ENCODE data around the gene PNP. TPM values are rescaled to one million over a fixed set of nuclear protein-coding genes. Genes with fewer than 3 reads are reported as not detected.
"Not testable (repeated sequence)": the region's sequence is repeated elsewhere in the genome, so short reads cannot be mapped to it uniquely, and the experiment has no call there.

PNP gene
- polyA plus RNA-seq, 3 donors: 63.2 to 112 (median 67.5) TPM

DNA sequence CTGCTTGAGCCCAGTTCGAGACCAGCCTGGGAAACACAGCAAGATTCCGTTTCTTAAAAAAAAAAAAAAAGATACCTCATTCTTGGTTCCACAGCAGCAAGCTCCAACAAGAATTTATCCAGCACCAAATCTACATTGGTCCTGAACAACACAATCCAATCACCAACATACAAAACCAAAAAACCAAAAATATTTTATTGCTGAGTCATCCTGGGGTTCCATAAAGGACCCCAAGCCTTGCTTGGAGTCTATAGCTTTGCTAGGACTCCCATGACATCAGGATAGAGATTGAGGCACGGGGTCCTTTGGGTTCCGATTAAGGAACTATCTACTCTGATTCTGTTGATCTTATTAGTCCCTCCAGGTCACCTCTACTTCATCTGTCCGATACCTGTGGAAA is 22.3 kb upstream of the PNP start:
- Mint-ChIP-seq H3K27ac (no peak overlapping the region), H3K27me3 (ENCODE audit: low read depth in 3 of 3) (peaks cover 0 to 1% (median 0%) of the 10 kb centered on the region in 3 donors), H3K36me3 (peaks cover 9 to 30% of the 10 kb centered on the region in 2 donors), H3K9me3 (no peaks in the 10 kb centered on the region), H3K4me1 (peaks cover 9% of the 10 kb centered on the region), H3K4me3 (no peak overlapping the region)
- WGBS (ENCODE audit: insufficient coverage): 100% methylated on average over 2 of the region's 5 CpGs
- Histone ChIP-seq H3K4me1 (ENCODE audit: control insufficient read depth in 1 of 2, insufficient read depth in 2 of 2, low read length in 2 of 2) (peaks cover 16% of the 10 kb centered on the region in 2 donors), H3K4me2 (replicated peaks; ENCODE audit: extremely low read depth, low read length, poor library complexity, severe bottlenecking) (no peak overlapping the region), H3K27ac (ENCODE audit: low read depth in 1 of 2, low read length in 2 of 2) (no peak overlapping the region), H3K4me3 (replicated peaks in 1 of 3; ENCODE audit: low read depth in 2 of 3, low read length in 3 of 3) (no peak overlapping the region), H3K27me3 (ENCODE audit: control insufficient read depth in 2 of 2, insufficient read depth in 2 of 2, low read length in 2 of 2) (no peaks in the 10 kb centered on the region), H3K9me3 (replicated peaks in 1 of 2; ENCODE audit: control insufficient read depth in 1 of 2, insufficient read depth in 1 of 2, low read length in 2 of 2) (no peaks in the 10 kb centered on the region), H3K36me3 (replicated peaks in 1 of 2; ENCODE audit: control insufficient read depth in 1 of 2, insufficient read depth in 2 of 2, low read length in 2 of 2) (peaks cover 61 to 69% of the 10 kb centered on the region in 2 donors), H3K79me2 (ENCODE audit: insufficient read depth, low read length) (peaks cover 2% of the 10 kb centered on the region), H2AFZ (ENCODE audit: insufficient read depth, low read depth, low read length, poor library complexity, severe bottlenecking) (no peak overlapping the region), H3K9ac (ENCODE audit: insufficient read depth, low read length, poor library complexity, severe bottlenecking) (no peak overlapping the region), H4K20me1 (ENCODE audit: insufficient read depth, low read length) (no peaks in the 10 kb centered on the region)
- TF ChIP-seq, protein P1, sequence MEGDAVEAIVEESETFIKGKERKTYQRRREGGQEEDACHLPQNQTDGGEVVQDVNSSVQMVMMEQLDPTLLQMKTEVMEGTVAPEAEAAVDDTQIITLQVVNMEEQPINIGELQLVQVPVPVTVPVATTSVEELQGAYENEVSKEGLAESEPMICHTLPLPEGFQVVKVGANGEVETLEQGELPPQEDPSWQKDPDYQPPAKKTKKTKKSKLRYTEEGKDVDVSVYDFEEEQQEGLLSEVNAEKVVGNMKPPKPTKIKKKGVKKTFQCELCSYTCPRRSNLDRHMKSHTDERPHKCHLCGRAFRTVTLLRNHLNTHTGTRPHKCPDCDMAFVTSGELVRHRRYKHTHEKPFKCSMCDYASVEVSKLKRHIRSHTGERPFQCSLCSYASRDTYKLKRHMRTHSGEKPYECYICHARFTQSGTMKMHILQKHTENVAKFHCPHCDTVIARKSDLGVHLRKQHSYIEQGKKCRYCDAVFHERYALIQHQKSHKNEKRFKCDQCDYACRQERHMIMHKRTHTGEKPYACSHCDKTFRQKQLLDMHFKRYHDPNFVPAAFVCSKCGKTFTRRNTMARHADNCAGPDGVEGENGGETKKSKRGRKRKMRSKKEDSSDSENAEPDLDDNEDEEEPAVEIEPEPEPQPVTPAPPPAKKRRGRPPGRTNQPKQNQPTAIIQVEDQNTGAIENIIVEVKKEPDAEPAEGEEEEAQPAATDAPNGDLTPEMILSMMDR (IDR thresholded peaks at IDR 0.05): no peak
- no peak for DNase-seq
- intact Hi-C loops (cut with micrococcal nuclease): no loop called here

DNA sequence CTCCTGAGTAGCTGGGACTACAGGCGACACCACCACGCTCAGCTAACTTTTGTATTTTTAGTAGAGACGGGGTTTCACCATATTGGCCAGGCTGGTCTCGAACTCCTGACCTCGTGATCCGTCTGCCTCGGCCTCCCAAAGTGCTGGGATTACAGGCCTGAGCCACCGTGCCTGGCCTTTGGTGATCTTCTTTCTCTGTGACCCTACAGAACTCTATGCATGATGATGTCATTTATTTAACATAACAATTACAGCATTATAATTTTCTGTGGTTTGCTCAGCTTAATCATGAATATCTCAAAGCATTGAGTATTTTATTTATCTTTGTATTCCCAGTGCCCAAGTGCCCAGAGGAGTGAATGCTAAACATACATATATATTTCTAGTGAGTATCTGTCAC is 16.4 kb upstream of the PNP start:
- H3K27me3 ChIP-seq (ENCODE audit: control insufficient read depth in 2 of 2, insufficient read depth in 2 of 2, low read length in 2 of 2); H3K4me2 ChIP-seq (replicated peaks; ENCODE audit: extremely low read depth, low read length, poor library complexity, severe bottlenecking); H3K27me3 Mint-ChIP-seq (ENCODE audit: low read depth in 3 of 3); H3K4me1 Mint-ChIP-seq; H3K27ac ChIP-seq (ENCODE audit: low read depth in 1 of 2, low read length in 2 of 2); H4K20me1 ChIP-seq (ENCODE audit: insufficient read depth, low read length); DNase-seq; H3K9me3 ChIP-seq (replicated peaks in 1 of 2; ENCODE audit: control insufficient read depth in 1 of 2, insufficient read depth in 1 of 2, low read length in 2 of 2); H2AFZ ChIP-seq (ENCODE audit: insufficient read depth, low read depth, low read length, poor library complexity, severe bottlenecking); H3K9ac ChIP-seq (ENCODE audit: insufficient read depth, low read length, poor library complexity, severe bottlenecking); H3K4me3 Mint-ChIP-seq; H3K9me3 Mint-ChIP-seq; H3K27ac Mint-ChIP-seq; H3K4me3 ChIP-seq (replicated peaks in 1 of 3; ENCODE audit: low read depth in 2 of 3, low read length in 3 of 3): not testable (repeated sequence)
- H3K36me3 ChIP-seq (replicated peaks in 1 of 2; ENCODE audit: control insufficient read depth in 1 of 2, insufficient read depth in 2 of 2, low read length in 2 of 2): peaks cover 56 to 62% of the 10 kb centered on the region in 2 donors
- intact Hi-C loops (cut with micrococcal nuclease): loop anchor here (5.0 to 10.0 kb wide), 2 partner anchors 36 to 108 kb away; partner anchors contain the start of gene PARP2 (in 2 of the 2)
- peaks cover 23 to 49% of the 10 kb centered on the region in 2 donors for H3K36me3 Mint-ChIP-seq
- peaks cover 37 to 42% of the 10 kb centered on the region in 2 donors for H3K4me1 ChIP-seq (ENCODE audit: control insufficient read depth in 1 of 2, insufficient read depth in 2 of 2, low read length in 2 of 2)
- peaks cover 42% of the 10 kb centered on the region for H3K79me2 ChIP-seq (ENCODE audit: insufficient read depth, low read length)
- WGBS (ENCODE audit: insufficient coverage): 98% methylated on average over 7 of the region's 8 CpGs

Data from CD14-positive monocyte (primary cell).